Suprapubic skin (tissue), 4 donors: ENCODE data around the gene C2.

Experiments
- EP300 ChIP-seq: sonication (generic); formaldehyde crosslinking; IDR thresholded peaks from one replicate; pipeline ENCODE4 v1.6.1; 2017; ENCODE audit warnings: antibody characterized with exemption
- POLR2A ChIP-seq, 2 donors: fragments of 450-650 bp; IDR thresholded peaks; one replicate each; pipeline ENCODE4 v1.6.1; 2017; ENCODE audit warnings: antibody characterized with exemption in 2 of 2, mild to moderate bottlenecking in 2 of 2, moderate library complexity in 2 of 2
- POLR2AphosphoS5 ChIP-seq, 3 donors: sonication (generic); formaldehyde crosslinking; IDR thresholded peaks; one replicate each; pipeline ENCODE4 v1.6.1; 2017; ENCODE audit warnings: antibody characterized with exemption in 3 of 3
- TF ChIP-seq, protein P1 (sequence below), 2 donors: fragments of 200-600 bp in 1 of 2; fragments of 450-650 bp in 1 of 2; sonication (generic) in 1 of 2; IDR thresholded peaks; one replicate each; pipeline ENCODE4 v1.5.1; 2016 to 2019; ENCODE audit warnings: antibody characterized with exemption in 2 of 2, mild to moderate bottlenecking in 1 of 2, moderate library complexity in 1 of 2

DNA sequence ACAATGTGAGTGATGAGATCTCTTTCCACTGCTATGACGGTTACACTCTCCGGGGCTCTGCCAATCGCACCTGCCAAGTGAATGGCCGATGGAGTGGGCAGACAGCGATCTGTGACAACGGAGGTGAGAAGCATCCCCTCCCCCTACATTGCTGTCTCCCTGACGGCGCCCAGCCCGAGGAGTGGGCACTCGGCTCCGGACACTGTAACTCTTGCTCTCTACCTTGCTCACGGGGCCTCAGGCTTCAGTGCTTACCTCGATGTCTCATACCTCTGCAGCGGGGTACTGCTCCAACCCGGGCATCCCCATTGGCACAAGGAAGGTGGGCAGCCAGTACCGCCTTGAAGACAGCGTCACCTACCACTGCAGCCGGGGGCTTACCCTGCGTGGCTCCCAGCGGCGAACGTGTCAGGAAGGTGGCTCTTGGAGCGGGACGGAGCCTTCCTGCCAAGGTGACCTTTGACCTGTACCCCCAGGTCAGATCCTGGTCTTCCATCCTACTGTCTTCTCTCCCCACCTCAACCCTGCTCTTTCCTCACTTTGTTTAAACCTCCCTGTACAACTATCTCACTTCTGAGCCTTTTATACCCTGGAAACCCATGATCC lies 19.7 kb downstream of the C2 start:
- TF ChIP-seq, protein P1, sequence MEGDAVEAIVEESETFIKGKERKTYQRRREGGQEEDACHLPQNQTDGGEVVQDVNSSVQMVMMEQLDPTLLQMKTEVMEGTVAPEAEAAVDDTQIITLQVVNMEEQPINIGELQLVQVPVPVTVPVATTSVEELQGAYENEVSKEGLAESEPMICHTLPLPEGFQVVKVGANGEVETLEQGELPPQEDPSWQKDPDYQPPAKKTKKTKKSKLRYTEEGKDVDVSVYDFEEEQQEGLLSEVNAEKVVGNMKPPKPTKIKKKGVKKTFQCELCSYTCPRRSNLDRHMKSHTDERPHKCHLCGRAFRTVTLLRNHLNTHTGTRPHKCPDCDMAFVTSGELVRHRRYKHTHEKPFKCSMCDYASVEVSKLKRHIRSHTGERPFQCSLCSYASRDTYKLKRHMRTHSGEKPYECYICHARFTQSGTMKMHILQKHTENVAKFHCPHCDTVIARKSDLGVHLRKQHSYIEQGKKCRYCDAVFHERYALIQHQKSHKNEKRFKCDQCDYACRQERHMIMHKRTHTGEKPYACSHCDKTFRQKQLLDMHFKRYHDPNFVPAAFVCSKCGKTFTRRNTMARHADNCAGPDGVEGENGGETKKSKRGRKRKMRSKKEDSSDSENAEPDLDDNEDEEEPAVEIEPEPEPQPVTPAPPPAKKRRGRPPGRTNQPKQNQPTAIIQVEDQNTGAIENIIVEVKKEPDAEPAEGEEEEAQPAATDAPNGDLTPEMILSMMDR (IDR thresholded peaks at IDR 0.05) = no peak
- TF ChIP-seq POLR2AphosphoS5 (IDR thresholded peaks at IDR 0.05) (no peak), POLR2A (IDR thresholded peaks at IDR 0.05) (no peak), EP300 (no peak)
